ENCODE data around the gene CPPED1. TPM values are rescaled to one million over a fixed set of nuclear protein-coding genes. Genes with fewer than 3 reads are reported as not detected.

The CPPED1 gene
- total and polyA plus RNA-seq, 10 of the 15 experiments (the other 5 are each of a cell fraction or from before 2014, with no cell fraction given), result 7.1 to 39.0 (median 16.0) TPM

GRCh38 chr16:12613992-12614661 is 189.6 kb downstream of the CPPED1 start:
- Histone ChIP-seq H3K27ac (ENCODE audit: control insufficient read depth, insufficient read depth) (no peak overlapping the region), H3K27me3 (replicated peaks in 1 of 2; ENCODE audit: control insufficient read depth in 2 of 2, insufficient read depth in 2 of 2, low read length in 1 of 2) (no peaks in the 10 kb centered on the region), H4K20me1 (ENCODE audit: control insufficient read depth, insufficient read depth) (no peaks in the 10 kb centered on the region), H3K79me2 (ENCODE audit: control insufficient read depth, insufficient read depth, low read length) (no peaks in the 10 kb centered on the region), H3K36me3 (ENCODE audit: control insufficient read depth in 2 of 2, insufficient read depth in 2 of 2, low read length in 1 of 2) (no peaks in the 10 kb centered on the region), H3K9ac (ENCODE audit: control insufficient read depth, insufficient read depth, low read length) (no peak overlapping the region), H3K9me3 (replicated peaks; ENCODE audit: control insufficient read depth, insufficient read depth, low read length) (no peaks in the 10 kb centered on the region; the same call in 2 of the 3 replicates), H3K4me3 (no peak overlapping the region), H3K4me1 (ENCODE audit: control insufficient read depth, insufficient read depth, low read length) (peaks cover 17% of the 10 kb centered on the region), H3K4me2 (ENCODE audit: control insufficient read depth, insufficient read depth) (0 out of 2 replicates have a peak overlapping the region, but pooled peaks have one; percentile 30), H2AFZ (ENCODE audit: control insufficient read depth, low read depth, low read length) (peak overlapping the region; percentile 28)
- no peak for DNase-seq (ENCODE audit: low read depth, low spot score)
- WGBS (ENCODE audit: insufficient coverage, insufficient replicate concordance, low lambda C conversion rate, missing lambda C conversion rate), result 75% methylated on average over 14 of the region's 14 CpGs
- TSS peak; percentile 80 for BruUV-seq (replicated peaks)
- ChIA-PET CTCF (interaction anchor here (1.1 to 1.2 kb wide), 2 partner anchors 40 to 70 kb away, joined by 3 read pairs; no protein-coding TSS in a partner anchor), RAD21 (ENCODE audit: unreplicated experiment) (interaction anchor here (0.6 to 2.5 kb wide), 6 partner anchors 30 to 78 kb away, joined by 3 to 11 read pairs (median 5); no protein-coding TSS in a partner anchor), POLR2A (no interaction called here), SMC1A (ENCODE audit: uncharacterized antibody, unreplicated experiment) (interaction anchor here (1.0 to 2.6 kb wide), 8 partner anchors 9 to 203 kb away, joined by 3 to 20 read pairs (median 6); no protein-coding TSS in a partner anchor)
- intact Hi-C loops (cut with micrococcal nuclease; ENCODE audit: unreplicated experiment), result loop anchor here (5.0 kb wide), 1 partner anchor 77 kb away; no protein-coding TSS in a partner anchor
- TF ChIP-seq CBX5 (IDR thresholded peaks at IDR 0.05; ENCODE audit: low read depth) (0 out of 2 replicates have a peak, but pooled peaks have one; percentile 12), ZZZ3 (IDR thresholded peaks at IDR 0.05; ENCODE audit: control insufficient read depth, insufficient read length, low read depth) (no peak)
- no peak for FAIRE-seq
- in situ Hi-C loops (cut with MboI), result no loop called here
- ATAC-seq, result no peak

GRCh38 chr16:12613131-12613991 is 190.3 kb downstream of the CPPED1 start:
- FAIRE-seq (peak; percentile 7), DNase-seq (ENCODE audit: low read depth, low spot score) (peak; percentile 76), ATAC-seq (peak; percentile 88)
- Histone ChIP-seq H3K9ac (ENCODE audit: control insufficient read depth, insufficient read depth, low read length) (no peak overlapping the region), H2AFZ (ENCODE audit: control insufficient read depth, low read depth, low read length) (peak overlapping the region; percentile 28), H3K79me2 (ENCODE audit: control insufficient read depth, insufficient read depth, low read length) (no peaks in the 10 kb centered on the region), H4K20me1 (ENCODE audit: control insufficient read depth, insufficient read depth) (no peaks in the 10 kb centered on the region), H3K4me3 (no peak overlapping the region), H3K4me2 (ENCODE audit: control insufficient read depth, insufficient read depth) (peak overlapping the region; percentile 30; the same call in 1 of the 2 replicates), H3K27ac (ENCODE audit: control insufficient read depth, insufficient read depth) (no peak overlapping the region), H3K9me3 (replicated peaks; ENCODE audit: control insufficient read depth, insufficient read depth, low read length) (no peaks in the 10 kb centered on the region; the same call in 2 of the 3 replicates), H3K36me3 (ENCODE audit: control insufficient read depth in 2 of 2, insufficient read depth in 2 of 2, low read length in 1 of 2) (no peaks in the 10 kb centered on the region), H3K27me3 (replicated peaks in 1 of 2; ENCODE audit: control insufficient read depth in 2 of 2, insufficient read depth in 2 of 2, low read length in 1 of 2) (no peaks in the 10 kb centered on the region), H3K4me1 (ENCODE audit: control insufficient read depth, insufficient read depth, low read length) (peaks cover 17% of the 10 kb centered on the region)
- RAD21 ChIA-PET (ENCODE audit: unreplicated experiment), result interaction anchor here (0.6 to 2.5 kb wide), 10 partner anchors 31 to 188 kb away, joined by 3 to 11 read pairs (median 4); no protein-coding TSS in a partner anchor
- SMC1A ChIA-PET (ENCODE audit: uncharacterized antibody, unreplicated experiment), result interaction anchor here (1.0 to 2.6 kb wide), 9 partner anchors 9 to 203 kb away, joined by 3 to 20 read pairs (median 4); no protein-coding TSS in a partner anchor
- no TSS peak for BruUV-seq (replicated peaks)
- in situ Hi-C loops (cut with MboI), result no loop called here
- POLR2A ChIA-PET, result interaction anchor here (0.7 to 1.5 kb wide), 2 partner anchors 71 to 190 kb away, joined by 3 read pairs; partner anchors contain the start of gene CPPED1
- intact Hi-C loops (cut with micrococcal nuclease; ENCODE audit: unreplicated experiment), result loop anchor here (5.0 kb wide), 1 partner anchor 76 kb away; no protein-coding TSS in a partner anchor
- 22% methylated on average over 15 of the region's 15 CpGs for WGBS (ENCODE audit: insufficient coverage, insufficient replicate concordance, low lambda C conversion rate, missing lambda C conversion rate)
- CTCF ChIA-PET, result interaction anchor here (0.6 to 1.2 kb wide), 6 partner anchors 24 to 70 kb away, joined by 3 to 4 read pairs (median 3); no protein-coding TSS in a partner anchor
- 0 out of 2 replicates have a peak, but pooled peaks have one; percentile 35 for TF ChIP-seq ZBED1 (IDR thresholded peaks at IDR 0.05; ENCODE audit: borderline replicate concordance)
- peak; percentile 95 for TF ChIP-seq IKZF1 (conservative IDR thresholded peaks at IDR 0.05)
- TF ChIP-seq MTA3 (IDR thresholded peaks at IDR 0.05; ENCODE audit: borderline replicate concordance, low read length), result 0 out of 2 replicates have a peak, but pooled peaks have one; percentile 36
- no peak for TF ChIP-seq ZBTB40 (IDR thresholded peaks at IDR 0.05; ENCODE audit: borderline replicate concordance)
- 0 out of 2 replicates have a peak, but pooled peaks have one; percentile 57 for TF ChIP-seq CREB1 (IDR thresholded peaks at IDR 0.05; ENCODE audit: low read depth)
- no peak for TF ChIP-seq ASH2L (IDR thresholded peaks at IDR 0.05; ENCODE audit: borderline replicate concordance, low read depth)
- TF ChIP-seq HCFC1 (IDR thresholded peaks at IDR 0.05; ENCODE audit: low read length), result no peak
